Esophagus muscularis mucosa (tissue), 4 donors: Measurements from ENCODE around the gene WDR5. TPM values are rescaled to one million over a fixed set of nuclear protein-coding genes. Genes with fewer than 3 reads are reported as not detected.
A peak's percentile ranks its signal among the peaks of the same experiment; 100 is the strongest.

Experiments used
- DNase-seq: peaks from one replicate; pipeline ENCODE4 v3.0.0-alpha.2; 2017; ENCODE audit errors: extremely low spot score
- H3K27ac ChIP-seq, 4 donors: fragments of 200-600 bp; sonication (generic); replicated peaks in 1 of 4; 1 replicate in 3 of 4; 2 replicates in 1 of 4; pipeline ENCODE4 v1.5.1; 2016 to 2019; ENCODE audit warnings: mild to moderate bottlenecking in 1 of 4
- H3K27me3 ChIP-seq, 4 donors: fragments of 200-600 bp; sonication (generic); one replicate each; pipeline versions ENCODE4 v1.5.1 to v1.6.0; 2016 to 2019
- H3K36me3 ChIP-seq, 4 donors: fragments of 200-600 bp; sonication (generic); one replicate each; pipeline ENCODE4 v1.5.1; 2016 to 2019
- H3K4me1 ChIP-seq, 4 donors: fragments of 200-600 bp; sonication (generic); one replicate each; pipeline ENCODE4 v1.5.1; 2016 to 2019
- H3K4me3 ChIP-seq, 4 donors: fragments of 200-600 bp; sonication (generic); 1 replicate in 2 of 4; 2 replicates in 2 of 4; pipeline ENCODE4 v1.5.1; 2016 to 2019; ENCODE audit warnings: mild to moderate bottlenecking in 4 of 4, moderate library complexity in 1 of 4
- H3K9me3 ChIP-seq, 4 donors: fragments of 200-600 bp; sonication (generic); 1 replicate in 3 of 4; 2 replicates in 1 of 4; pipeline ENCODE4 v1.5.1; 2016 to 2019
- EP300 ChIP-seq: sonication (generic); formaldehyde crosslinking; IDR thresholded peaks from one replicate; pipeline ENCODE4 v1.6.1; 2017; ENCODE audit warnings: antibody characterized with exemption
- POLR2A ChIP-seq: fragments of 450-650 bp; IDR thresholded peaks from one replicate; pipeline ENCODE4 v1.6.1; 2017; ENCODE audit warnings: antibody characterized with exemption, moderate library complexity, mild to moderate bottlenecking, low read depth
- POLR2AphosphoS5 ChIP-seq, 2 donors: sonication (generic); formaldehyde crosslinking; IDR thresholded peaks; one replicate each; pipeline ENCODE4 v1.6.1; 2017; ENCODE audit warnings: antibody characterized with exemption in 2 of 2
- WGBS: methylation state at CpG from one replicate; pipeline ENCODE4 v1.1.5; 2018; 5-methylcytosine and 5-hydroxymethylcytosine counted together
- intact Hi-C: fragments of 100-400 bp; cut with DNase I; formaldehyde crosslinking; loops from one replicate; pipeline ENCODE4 v1.15.1; 2023
- total RNA-seq, 4 donors: library from RNA; depleted of rRNA; stranded (reverse); fragments of >200 nt; gene quantifications; one replicate each; pipeline versions ENCODE4 v1.1.0 to v1.2.1, GENCODE V29; 2016
- TF ChIP-seq, protein P1 (sequence below), 3 experiments: fragments of 200-600 bp in 2 of 3; fragments of 450-650 bp in 1 of 3; sonication (generic) in 2 of 3; IDR thresholded peaks; one replicate each; pipeline ENCODE4 v1.5.1; 2017 to 2019; ENCODE audit warnings: antibody characterized with exemption in 3 of 3, mild to moderate bottlenecking in 2 of 3, moderate library complexity in 1 of 3

The WDR5 gene
- total RNA-seq, 4 donors from 2014 or later = 20.7 to 34.2 (median 24.6) TPM

DNA sequence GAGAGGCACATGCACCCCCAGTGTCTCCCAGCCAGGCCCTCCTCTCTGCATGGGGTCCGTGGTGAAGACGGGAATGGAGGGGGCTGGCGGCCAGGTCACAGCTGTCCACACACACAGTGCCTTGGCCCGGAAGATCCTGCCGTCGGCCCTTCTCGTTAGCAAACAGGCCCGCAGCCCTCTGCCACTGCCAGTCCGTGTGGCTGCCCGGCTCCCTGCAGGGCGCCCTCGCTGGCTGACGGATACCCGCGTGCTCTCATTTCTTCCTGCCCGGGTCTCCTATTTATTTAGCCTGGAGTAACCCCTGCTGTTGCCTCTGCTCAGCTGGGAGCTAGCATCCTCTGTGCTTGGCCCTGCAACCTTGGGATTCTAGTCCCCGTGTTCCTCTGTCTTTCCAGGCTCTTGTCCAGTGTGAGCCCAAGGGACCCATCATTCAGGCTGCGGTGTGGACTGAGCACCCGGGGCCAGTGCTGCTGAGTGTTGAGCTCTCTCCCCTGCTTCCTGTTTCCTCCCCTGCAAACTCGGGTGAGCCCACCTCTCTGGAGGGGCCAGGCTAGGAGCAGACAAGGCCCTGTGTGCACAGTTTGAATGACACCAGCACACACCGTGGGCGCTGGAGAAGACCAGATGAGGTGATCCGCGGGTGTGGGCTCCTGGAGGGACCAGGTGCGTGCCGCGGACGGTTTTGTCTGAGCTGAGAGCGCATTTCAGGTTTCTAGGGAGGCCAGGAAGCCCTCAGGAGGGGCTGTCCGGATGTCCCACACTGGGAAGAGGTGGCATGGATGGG lies 43.1 kb downstream of the WDR5 start:
- 78% methylated on average over 12 of the region's 30 CpGs for WGBS
- DNase-seq = no peak
- Histone ChIP-seq H3K27me3 (peaks cover 0 to 43% (median 10%) of the 10 kb centered on the region in 4 donors), H3K27ac (peak overlapping the region in 1 of 4 donors; percentile 30), H3K4me3 (no peak overlapping the region), H3K36me3 (no peaks in the 10 kb centered on the region), H3K9me3 (no peaks in the 10 kb centered on the region), H3K4me1 (peaks cover 18 to 36% (median 26%) of the 10 kb centered on the region in 4 donors)
- TF ChIP-seq, protein P1, sequence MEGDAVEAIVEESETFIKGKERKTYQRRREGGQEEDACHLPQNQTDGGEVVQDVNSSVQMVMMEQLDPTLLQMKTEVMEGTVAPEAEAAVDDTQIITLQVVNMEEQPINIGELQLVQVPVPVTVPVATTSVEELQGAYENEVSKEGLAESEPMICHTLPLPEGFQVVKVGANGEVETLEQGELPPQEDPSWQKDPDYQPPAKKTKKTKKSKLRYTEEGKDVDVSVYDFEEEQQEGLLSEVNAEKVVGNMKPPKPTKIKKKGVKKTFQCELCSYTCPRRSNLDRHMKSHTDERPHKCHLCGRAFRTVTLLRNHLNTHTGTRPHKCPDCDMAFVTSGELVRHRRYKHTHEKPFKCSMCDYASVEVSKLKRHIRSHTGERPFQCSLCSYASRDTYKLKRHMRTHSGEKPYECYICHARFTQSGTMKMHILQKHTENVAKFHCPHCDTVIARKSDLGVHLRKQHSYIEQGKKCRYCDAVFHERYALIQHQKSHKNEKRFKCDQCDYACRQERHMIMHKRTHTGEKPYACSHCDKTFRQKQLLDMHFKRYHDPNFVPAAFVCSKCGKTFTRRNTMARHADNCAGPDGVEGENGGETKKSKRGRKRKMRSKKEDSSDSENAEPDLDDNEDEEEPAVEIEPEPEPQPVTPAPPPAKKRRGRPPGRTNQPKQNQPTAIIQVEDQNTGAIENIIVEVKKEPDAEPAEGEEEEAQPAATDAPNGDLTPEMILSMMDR (IDR thresholded peaks at IDR 0.05) = no peak
- TF ChIP-seq EP300 (no peak), POLR2AphosphoS5 (IDR thresholded peaks at IDR 0.05) (no peak), POLR2A (no peak)
- intact Hi-C loops = loop anchor here (10.0 kb wide), 1 partner anchor 566 kb away; no protein-coding TSS in a partner anchor

DNA sequence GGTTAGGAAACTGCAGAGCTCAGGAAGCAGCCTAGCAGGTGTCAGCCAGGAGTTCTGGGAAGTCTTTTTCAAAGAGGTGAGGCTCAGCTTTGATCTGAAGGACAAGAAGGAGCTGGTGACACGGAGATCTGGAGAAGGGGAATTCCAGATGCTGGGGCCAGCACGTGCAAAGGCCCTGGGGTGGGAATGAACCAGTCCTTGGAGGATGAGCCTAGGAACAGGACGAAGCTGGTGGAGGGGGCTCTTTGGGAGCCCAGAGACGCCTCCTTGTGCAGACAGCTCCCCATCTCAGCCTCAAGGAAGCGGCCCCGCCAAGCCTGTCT lies 43.7 kb downstream of the WDR5 start:
- H3K9me3 ChIP-seq = no peaks in the 10 kb centered on the region
- no peaks in the 10 kb centered on the region for H3K36me3 ChIP-seq
- H3K27me3 ChIP-seq = peaks cover 0 to 37% (median 10%) of the 10 kb centered on the region in 4 donors
- H3K4me3 ChIP-seq = no peak overlapping the region
- no peak overlapping the region for H3K27ac ChIP-seq
- DNase-seq = no peak
- H3K4me1 ChIP-seq = peaks cover 18 to 33% (median 24%) of the 10 kb centered on the region in 4 donors
- TF ChIP-seq, protein P1 (IDR thresholded peaks at IDR 0.05) = no peak
- TF ChIP-seq POLR2AphosphoS5 (IDR thresholded peaks at IDR 0.05) (no peak), POLR2A (no peak), EP300 (no peak)
- intact Hi-C loops = loop anchor here (10.0 kb wide), 1 partner anchor 565 kb away; no protein-coding TSS in a partner anchor
- WGBS = 83% methylated on average over 6 of the region's 6 CpGs

DNA sequence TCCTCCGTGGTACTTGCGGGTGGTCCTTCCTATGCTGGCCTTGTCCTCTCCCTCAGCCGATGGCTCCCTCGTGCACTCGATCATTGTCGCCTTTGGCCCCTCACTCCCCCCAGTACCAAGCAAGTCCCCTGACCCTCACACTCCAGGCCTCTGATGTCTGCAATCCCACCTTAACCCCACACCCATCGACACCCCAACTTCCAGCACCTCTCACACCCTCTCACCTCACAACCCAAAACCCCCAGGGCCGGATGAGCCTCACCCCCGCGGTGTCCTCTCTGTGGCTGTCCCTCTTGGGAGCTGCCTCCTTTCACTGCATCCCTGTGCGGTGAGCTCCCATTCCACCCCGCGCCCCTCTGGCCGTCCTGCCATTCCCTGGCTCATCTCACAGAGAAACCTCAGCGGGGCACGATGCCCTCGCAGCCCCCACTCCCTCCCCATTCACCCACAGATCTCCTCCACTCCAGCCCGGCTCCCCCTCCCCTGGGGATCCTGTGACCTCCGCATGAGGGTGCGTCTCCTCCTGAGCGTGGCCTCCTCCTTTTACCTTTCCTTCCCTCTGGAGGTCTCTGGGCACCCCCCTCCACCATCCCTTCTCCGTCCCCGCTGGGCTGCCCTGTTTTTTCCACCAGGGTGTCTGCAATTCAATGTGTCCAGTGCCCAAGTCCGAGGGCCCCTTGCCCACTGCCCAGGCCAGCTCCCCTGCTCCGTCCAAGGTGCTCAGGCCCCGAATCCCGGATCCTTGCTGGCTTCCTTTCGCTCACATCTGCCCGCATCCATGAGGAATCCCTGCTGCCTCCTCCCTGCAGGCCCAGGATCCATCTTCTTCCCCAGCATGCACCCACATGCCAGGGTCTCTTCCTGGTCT lies 44.3 kb downstream of the WDR5 start:
- WGBS = 89% methylated on average over 29 of the region's 29 CpGs
- H3K4me3 ChIP-seq = no peak overlapping the region
- H3K27me3 ChIP-seq = peaks cover 0 to 31% (median 7%) of the 10 kb centered on the region in 4 donors
- no peaks in the 10 kb centered on the region for H3K36me3 ChIP-seq
- TF ChIP-seq POLR2AphosphoS5 (IDR thresholded peaks at IDR 0.05) (no peak), POLR2A (no peak), EP300 (no peak)
- TF ChIP-seq, protein P1 (IDR thresholded peaks at IDR 0.05) = no peak
- H3K9me3 ChIP-seq = no peaks in the 10 kb centered on the region
- DNase-seq = no peak
- intact Hi-C loops = loop anchor here (10.0 kb wide), 1 partner anchor 565 kb away; no protein-coding TSS in a partner anchor
- H3K4me1 ChIP-seq = peaks cover 14 to 27% (median 21%) of the 10 kb centered on the region in 4 donors
- no peak overlapping the region for H3K27ac ChIP-seq

- Histone ChIP-seq H3K4me3 (no peak overlapping the region), H3K27ac (no peak overlapping the region), H3K9me3 (no peaks in the 10 kb centered on the region), H3K27me3 (peaks cover 0 to 22% (median 3%) of the 10 kb centered on the region in 4 donors), H3K36me3 (no peaks in the 10 kb centered on the region), H3K4me1 (peaks cover 5 to 19% (median 14%) of the 10 kb centered on the region in 4 donors)
- WGBS = 88% methylated on average over 12 of the region's 20 CpGs
- TF ChIP-seq, protein P1 (IDR thresholded peaks at IDR 0.05) = no peak
- no peak for TF ChIP-seq POLR2A
- no peak for TF ChIP-seq POLR2AphosphoS5 (IDR thresholded peaks at IDR 0.05)
- no peak for TF ChIP-seq EP300
- DNase-seq = no peak
- intact Hi-C loops = no loop called here
Measured at GRCh38 chr9:134180786-134181647, 45.1 kb downstream of the WDR5 start.
